OCI-LY3 (cell line): ENCODE measurements around the gene UPK3A.

Experiments used
- H2AFZ ChIP-seq: fragments of 200-600, 300-600 bp; shearing (Covaris generic); 2 replicates; pipeline ENCODE4 v1.6.0; 2014; ENCODE audit warnings: antibody characterized with exemption, low read depth, low read length
- H3K27ac ChIP-seq: fragments of 200-600, 300-600 bp; sonication (generic); 2 replicates; pipeline ENCODE4 v1.5.1; 2014; ENCODE audit warnings: mild to moderate bottlenecking, low read length, moderate library complexity, mixed read lengths
- H3K27me3 ChIP-seq: fragments of 200-600, 300-600 bp; sonication (generic); 2 replicates; pipeline ENCODE4 v1.6.1; 2014; ENCODE audit warnings: low read depth, low read length, mixed read lengths
- H3K36me3 ChIP-seq: fragments of 200-600, 300-600 bp; sonication (generic); replicated peaks from 2 replicates; pipeline ENCODE3; 2014; ENCODE audit warnings: low read depth, low read length, mixed read lengths
- H3K4me1 ChIP-seq: fragments of 300-600, 200-600 bp; sonication (generic); 2 replicates; pipeline ENCODE4 v1.6.1; 2014; ENCODE audit warnings: low read length, mixed read lengths
- H3K4me2 ChIP-seq: fragments of 200-600, 300-600 bp; sonication (generic); 2 replicates; pipeline ENCODE4 v1.6.1; 2014; ENCODE audit warnings: low read length, mixed read lengths
- H3K4me3 ChIP-seq: fragments of 300-600, 200-600 bp; sonication (generic); 2 replicates; pipeline ENCODE4 v1.5.1; 2014; ENCODE audit warnings: antibody characterized with exemption, mild to moderate bottlenecking, low read length, moderate library complexity
- H3K79me2 ChIP-seq: fragments of 300-600, 200-600 bp; shearing (Covaris generic); 2 replicates; pipeline ENCODE4 v1.6.1; 2014; ENCODE audit warnings: mild to moderate bottlenecking, low read length, mixed read lengths
- H3K9ac ChIP-seq: fragments of 300-600, 200-600 bp; shearing (Covaris generic); 2 replicates; pipeline ENCODE4 v1.6.0; 2014; ENCODE audit warnings: mild to moderate bottlenecking, low read length, moderate library complexity
- H3K9me3 ChIP-seq: fragments of 200-600, 300-600 bp; shearing (Covaris generic); 2 replicates; pipeline ENCODE4 v1.6.1; 2014; ENCODE audit warnings: low read length, mixed read lengths; ENCODE audit not compliant: insufficient read depth
- H4K20me1 ChIP-seq: fragments of 200-600, 300-600 bp; sonication (generic); 2 replicates; pipeline ENCODE4 v1.6.1; 2016; ENCODE audit warnings: low read length, mixed read lengths; ENCODE audit not compliant: insufficient read depth
- CTCF ChIP-seq: fragments of 200-600, 300-600 bp; sonication (generic); IDR thresholded peaks from 2 replicates; pipeline ENCODE4 v1.5.1; 2014; ENCODE audit warnings: antibody characterized with exemption, low read length, low read depth
- EZH2phosphoT487 ChIP-seq: fragments of 200-600 bp; shearing (Covaris generic); IDR thresholded peaks from 2 replicates; pipeline ENCODE4 v1.6.1; 2018; ENCODE audit warnings: antibody characterized with exemption, mixed run types, low read depth

Gene UPK3A

DNA sequence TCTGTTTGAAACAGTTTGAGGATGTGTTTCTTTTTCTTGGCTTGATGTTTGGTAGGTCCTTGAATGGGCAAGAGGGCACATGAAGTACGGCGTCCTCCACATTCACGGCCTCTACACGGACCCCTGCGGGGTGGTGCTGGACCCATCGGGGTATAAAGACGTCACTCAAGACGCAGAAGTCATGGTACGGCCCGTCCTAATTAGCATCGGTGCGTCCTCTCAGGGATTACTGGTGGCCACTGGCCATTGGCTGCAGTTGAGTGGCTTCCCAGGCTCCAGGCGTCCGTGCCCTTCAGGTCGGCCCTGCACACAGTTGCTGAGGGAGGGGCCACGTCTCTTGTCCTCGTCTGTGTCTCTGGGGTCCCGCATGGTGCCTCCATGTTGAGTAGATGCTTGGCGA lies 45.8 kb downstream of the UPK3A start:
- peaks cover 76% of the 10 kb centered on the region for H3K36me3 ChIP-seq
- H3K27ac ChIP-seq = no peak overlapping the region
- no peak overlapping the region for H3K4me2 ChIP-seq

GRCh38 chr22:45331486-45331885 lies 46.7 kb downstream of the UPK3A start:
- no peaks in the 10 kb centered on the region for H3K4me1 ChIP-seq
- no peaks in the 10 kb centered on the region for H3K27me3 ChIP-seq
- H3K79me2 ChIP-seq = no peaks in the 10 kb centered on the region
- no peak overlapping the region for H3K27ac ChIP-seq
- H3K36me3 ChIP-seq = peaks cover 78% of the 10 kb centered on the region
- H3K4me3 ChIP-seq = no peak overlapping the region
- no peak overlapping the region for H3K4me2 ChIP-seq
- no peak overlapping the region for H2AFZ ChIP-seq
- H3K9ac ChIP-seq = no peak overlapping the region
- peaks cover 6% of the 10 kb centered on the region; the same call in 1 of the 2 replicates for H4K20me1 ChIP-seq
- TF ChIP-seq EZH2phosphoT487 (no peak), CTCF (no peak)
- H3K9me3 ChIP-seq = no peaks in the 10 kb centered on the region

More for the DNA sequence above, 45.8 kb downstream of the UPK3A start:
- no peak overlapping the region for H2AFZ ChIP-seq
- no peaks in the 10 kb centered on the region for H3K9me3 ChIP-seq
- H3K9ac ChIP-seq = no peak overlapping the region
- peaks cover 6% of the 10 kb centered on the region for H3K79me2 ChIP-seq
- H3K4me1 ChIP-seq = no peaks in the 10 kb centered on the region
- TF ChIP-seq CTCF (no peak), EZH2phosphoT487 (no peak)
- H4K20me1 ChIP-seq = peaks cover 9% of the 10 kb centered on the region; the same call in 1 of the 2 replicates
- H3K27me3 ChIP-seq = no peaks in the 10 kb centered on the region
- H3K4me3 ChIP-seq = no peak overlapping the region

DNA sequence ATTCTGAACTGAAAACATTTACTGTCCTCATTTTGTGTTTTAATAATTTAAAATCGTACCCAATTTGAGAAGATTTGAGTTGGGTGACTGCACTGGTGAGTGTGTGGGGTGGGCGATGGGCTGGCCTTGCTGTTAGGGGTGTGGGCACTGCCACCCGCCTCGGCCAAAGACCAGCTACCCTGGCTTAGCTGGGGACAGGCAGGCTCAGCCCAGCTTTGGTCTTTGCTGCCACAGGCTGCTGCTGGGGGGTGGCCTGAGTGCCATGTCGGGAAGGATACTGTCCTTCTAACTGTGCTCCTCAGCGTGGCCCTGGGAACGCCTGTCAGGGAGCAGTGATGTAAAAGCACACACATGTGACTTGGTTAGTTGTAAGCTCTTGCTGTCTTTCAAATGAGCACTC lies 47.3 kb downstream of the UPK3A start:
- Histone ChIP-seq H4K20me1 (peaks cover 6% of the 10 kb centered on the region; the same call in 1 of the 2 replicates), H3K9me3 (no peaks in the 10 kb centered on the region), H3K4me2 (no peak overlapping the region), H3K27me3 (no peaks in the 10 kb centered on the region), H3K4me1 (no peaks in the 10 kb centered on the region), H3K36me3 (peaks cover 81% of the 10 kb centered on the region), H3K27ac (no peak overlapping the region), H2AFZ (no peak overlapping the region), H3K4me3 (no peak overlapping the region), H3K79me2 (no peaks in the 10 kb centered on the region), H3K9ac (no peak overlapping the region)
- TF ChIP-seq EZH2phosphoT487 (no peak), CTCF (no peak)

GRCh38 chr22:45334068-45334467 lies 49.3 kb downstream of the UPK3A start:
- H3K9me3 ChIP-seq = no peaks in the 10 kb centered on the region
- no peak overlapping the region for H3K27ac ChIP-seq
- H3K9ac ChIP-seq = no peak overlapping the region
- H3K79me2 ChIP-seq = no peaks in the 10 kb centered on the region
- peaks cover 79% of the 10 kb centered on the region for H3K36me3 ChIP-seq
- no peaks in the 10 kb centered on the region for H3K27me3 ChIP-seq
- H2AFZ ChIP-seq = no peak overlapping the region
- H3K4me1 ChIP-seq = no peaks in the 10 kb centered on the region
- peaks cover 6% of the 10 kb centered on the region; the same call in 1 of the 2 replicates for H4K20me1 ChIP-seq
- TF ChIP-seq CTCF (no peak), EZH2phosphoT487 (no peak)
- no peak overlapping the region for H3K4me2 ChIP-seq
- H3K4me3 ChIP-seq = no peak overlapping the region
